HuH-7 (cell line): ENCODE measurements around the gene IL19.
"Not testable (repeated sequence)": the region's sequence is repeated elsewhere in the genome, so short reads cannot be mapped to it uniquely, and the experiment has no call there.

ENCODE experiments used
- DNase-seq: peaks from one replicate; pipeline ENCODE4 v3.0.0; 2011; ENCODE audit warnings: low spot score

The IL19 gene

DNA sequence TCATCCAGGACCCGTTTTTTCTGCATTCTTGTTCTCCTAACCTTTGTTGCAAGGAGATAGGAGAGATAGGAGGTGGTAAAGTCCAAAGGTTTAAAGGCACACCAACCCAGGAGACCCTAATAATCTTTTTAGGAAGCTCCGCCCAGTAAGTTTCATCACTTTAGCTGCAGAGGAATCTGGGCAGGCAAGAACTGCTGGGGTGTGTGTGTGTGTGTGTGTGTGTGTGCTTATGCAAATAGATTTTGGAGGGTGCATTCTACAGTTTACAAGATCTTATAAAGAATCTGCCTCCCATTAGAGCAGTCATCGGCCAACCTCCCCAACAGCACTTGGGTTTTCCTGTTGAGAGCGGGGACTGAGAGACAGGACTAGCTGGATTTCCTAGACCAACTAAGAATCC, 5.7 kb downstream of the IL19 start:
- DNase-seq = no peak

GRCh38 chr1:206778031-206778430, 7.5 kb downstream of the IL19 start:
- no peak for DNase-seq

- not testable (repeated sequence) for DNase-seq
Measured at GRCh38 chr1:206778911-206779310, 8.3 kb downstream of the IL19 start.

DNA sequence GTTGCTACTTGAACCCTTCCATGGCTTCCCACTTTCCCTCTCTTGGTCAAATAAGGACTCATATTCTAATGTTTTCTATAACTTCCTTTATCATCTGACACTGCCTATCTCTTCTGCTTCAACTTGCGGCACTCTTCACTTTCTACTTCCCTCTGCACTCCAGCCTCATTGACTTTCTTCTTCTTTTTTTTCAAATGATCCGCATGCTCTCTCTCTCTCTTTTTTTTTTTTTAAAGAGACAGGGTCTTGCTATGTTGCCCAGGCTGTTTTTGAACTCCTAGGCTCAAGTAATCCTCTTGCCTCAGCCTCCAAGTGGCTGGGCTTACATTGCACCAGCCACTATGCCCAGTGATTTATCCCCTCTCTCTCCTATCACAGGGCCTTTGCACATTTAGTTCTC, 9.1 kb downstream of the IL19 start:
- no peak for DNase-seq

DNA sequence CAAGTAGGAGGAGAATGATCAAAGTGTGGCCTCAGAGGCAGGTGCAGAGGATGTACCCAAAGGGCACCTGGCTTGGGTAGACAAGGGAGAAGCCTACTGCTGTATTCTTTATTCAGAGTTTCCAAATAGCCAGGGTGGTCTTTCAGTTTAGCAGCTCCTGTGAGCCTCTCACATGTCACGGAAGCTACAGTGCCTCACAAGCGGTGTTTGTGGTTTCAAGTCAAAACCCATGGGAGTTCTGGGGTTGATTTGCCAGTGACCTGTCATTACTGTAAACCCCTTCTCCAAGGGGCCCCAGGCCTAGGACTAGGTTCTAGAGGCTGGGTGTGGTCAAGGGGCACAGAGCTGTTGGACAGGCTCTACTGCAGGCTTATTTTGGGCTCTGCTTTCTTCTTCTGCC, 11.9 kb downstream of the IL19 start:
- no peak for DNase-seq

GRCh38 chr1:206783506-206783905, 12.9 kb downstream of the IL19 start:
- DNase-seq = no peak

DNA sequence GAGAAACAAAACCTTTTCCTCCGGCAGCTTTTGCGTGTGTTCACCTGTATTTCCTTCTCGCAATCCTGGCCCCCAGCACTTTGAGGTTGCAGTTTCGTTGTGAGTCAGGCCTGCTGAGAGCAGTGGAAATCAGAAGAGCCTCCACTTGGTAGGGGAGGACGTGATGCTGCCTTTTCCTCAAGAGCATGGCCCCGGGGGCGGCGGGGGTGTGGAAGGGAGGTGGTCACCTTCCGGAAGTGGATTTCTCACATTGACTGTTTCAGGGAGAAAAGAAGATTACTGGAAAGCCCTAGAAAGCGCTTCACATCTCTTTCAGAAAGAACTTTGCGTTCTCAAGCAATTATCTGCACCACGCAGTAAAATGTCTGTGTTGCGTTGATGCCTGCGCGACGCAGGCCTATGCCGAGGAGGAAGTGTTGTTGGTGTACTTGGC, 13.9 kb downstream of the IL19 start:
- no peak for DNase-seq

DNA sequence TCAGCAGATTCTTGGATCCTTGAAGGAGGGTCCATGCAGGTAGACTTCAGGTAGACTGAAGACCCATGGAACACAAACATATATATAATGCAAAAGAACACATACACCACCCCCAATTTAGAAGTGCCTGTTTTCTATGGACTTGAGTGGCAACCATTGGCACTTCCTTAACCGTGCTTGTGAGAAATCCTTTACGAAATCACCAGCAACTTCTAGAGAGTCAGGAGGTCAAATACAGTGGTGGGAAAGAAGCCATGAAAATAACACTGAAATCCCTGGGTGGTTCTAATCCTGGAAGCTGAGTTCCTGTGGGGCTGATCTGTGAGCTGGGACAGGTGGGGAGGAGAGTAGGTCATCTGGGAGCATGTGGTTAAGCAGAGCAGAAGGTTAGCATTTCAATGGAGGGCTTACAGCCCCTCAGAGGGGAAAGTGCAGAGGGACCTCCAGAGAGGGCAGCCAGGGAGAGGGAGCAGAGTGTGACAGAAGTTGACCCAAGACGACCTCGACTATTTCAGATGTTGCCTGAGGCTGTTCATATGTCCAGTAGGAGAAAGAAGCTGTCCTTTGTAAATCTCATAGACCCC, 14.7 kb downstream of the IL19 start:
- no peak for DNase-seq

DNA sequence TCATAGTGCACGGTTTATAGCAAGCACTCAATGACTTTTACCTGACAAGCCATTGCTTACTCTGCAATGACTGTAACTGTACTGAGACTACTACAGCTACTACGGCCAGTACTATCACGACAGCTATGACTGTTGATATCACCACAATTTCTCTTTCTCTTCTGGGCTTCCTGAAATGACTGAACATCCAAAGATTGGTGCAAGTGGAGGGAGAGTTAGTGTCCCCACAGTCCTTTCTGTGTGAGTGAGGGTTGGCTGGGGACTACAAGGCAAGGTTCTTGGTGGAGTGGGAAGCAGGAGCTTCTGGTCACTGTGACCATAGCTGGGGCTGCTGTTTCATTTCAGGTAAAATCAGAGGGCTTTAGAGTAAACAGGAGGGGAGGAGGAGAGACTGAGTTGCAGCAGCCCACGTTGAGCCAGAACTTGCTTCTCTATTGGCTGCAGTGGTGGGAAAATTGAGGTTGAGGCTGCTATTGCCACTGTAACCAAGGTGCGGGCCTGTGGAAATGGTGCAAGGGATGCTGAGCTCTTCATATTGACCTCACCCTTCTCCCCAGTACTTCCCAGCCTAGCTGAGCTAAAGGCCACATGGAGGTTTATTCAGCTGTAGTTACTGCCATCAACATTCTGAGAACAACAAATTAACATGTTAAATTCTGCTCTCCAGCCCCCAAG, 15.8 kb downstream of the IL19 start:
- no peak for DNase-seq

GRCh38 chr1:206787891-206788290, 17.3 kb downstream of the IL19 start:
- no peak for DNase-seq

GRCh38 chr1:206788487-206789050, 18.0 kb downstream of the IL19 start:
- DNase-seq = no peak

- DNase-seq = no peak
Measured at GRCh38 chr1:206790502-206791250, 20.1 kb downstream of the IL19 start.

DNA sequence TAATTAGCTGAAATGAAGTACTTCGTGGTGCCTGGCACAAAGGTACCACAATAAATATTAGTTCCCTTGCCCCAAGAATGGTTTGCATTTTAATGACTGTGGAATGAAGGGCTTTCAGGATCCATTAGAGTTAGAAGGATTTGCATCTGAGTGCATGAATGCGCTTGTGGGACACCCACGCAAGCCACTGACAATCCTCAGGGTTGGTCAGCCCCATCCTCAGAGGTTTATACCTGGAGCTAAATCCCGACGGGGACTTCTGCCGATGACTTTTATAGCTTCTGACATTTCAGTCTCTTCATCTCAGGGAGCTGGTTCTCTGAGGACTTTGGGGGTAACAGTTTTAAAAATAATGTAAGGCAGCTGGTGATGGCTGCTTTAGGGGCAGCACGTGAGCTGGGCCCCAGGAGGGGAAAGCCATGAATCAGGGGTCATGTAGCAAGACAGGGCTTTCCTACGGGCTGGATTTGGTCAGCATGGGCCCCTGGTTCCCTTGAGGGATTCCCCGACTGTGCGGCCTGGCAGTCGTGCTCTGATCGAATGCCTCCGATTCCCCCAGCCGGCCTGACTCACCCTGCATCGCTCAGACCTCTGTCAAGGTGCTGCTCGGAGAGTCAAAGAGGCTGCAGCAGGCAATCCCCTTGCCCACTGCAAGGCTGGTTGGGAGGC, 22.5 kb downstream of the IL19 start:
- DNase-seq = no peak

DNA sequence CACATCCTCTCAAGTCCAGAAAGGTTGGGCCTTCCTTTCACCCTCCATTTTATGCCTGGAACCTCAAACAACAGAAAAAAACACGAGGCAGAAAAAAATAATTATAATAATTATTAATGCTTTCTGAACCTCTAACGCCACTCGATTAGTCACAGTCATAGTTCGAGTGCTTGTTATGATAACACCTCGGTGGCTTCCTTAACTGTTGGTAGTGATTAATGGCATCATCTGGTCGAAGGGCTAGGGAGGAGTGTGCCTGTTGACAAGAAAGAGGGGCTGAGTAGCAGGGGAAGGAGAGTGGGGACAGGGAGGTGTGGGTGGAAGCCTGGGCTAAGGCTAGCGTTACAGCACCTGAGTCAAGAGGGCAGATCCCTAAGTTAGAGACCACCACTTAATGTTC, 23.0 kb downstream of the IL19 start:
- DNase-seq = no peak

DNA sequence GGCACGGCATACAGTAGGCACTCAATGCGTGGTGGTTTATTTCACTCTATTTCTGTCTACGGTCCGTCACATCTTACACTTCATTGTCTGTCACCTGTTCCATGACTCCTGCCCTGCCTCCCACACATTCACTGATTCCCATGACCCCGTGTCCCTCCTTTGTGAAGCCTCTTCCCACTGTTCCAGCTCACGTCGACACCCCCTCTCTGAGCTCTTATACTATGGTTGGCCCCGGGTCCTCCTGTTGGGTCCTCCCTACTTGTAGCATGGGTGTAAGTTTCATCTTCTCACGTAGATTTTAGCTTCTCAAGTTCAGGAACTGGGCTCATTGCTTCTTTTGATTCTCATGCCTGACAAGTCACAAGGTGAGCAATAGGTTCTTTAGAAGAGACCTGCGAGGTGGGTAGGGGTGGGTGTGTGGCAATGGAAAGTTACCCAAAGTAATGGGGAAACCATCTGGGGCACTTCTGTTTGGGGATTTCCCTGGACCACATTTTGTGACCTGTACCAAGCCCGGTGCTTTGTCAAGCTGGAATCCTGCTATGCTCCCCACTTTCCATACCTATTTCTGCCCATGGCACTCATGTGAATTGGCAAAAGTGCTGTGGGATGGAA, 23.8 kb downstream of the IL19 start:
- DNase-seq = no peak

DNA sequence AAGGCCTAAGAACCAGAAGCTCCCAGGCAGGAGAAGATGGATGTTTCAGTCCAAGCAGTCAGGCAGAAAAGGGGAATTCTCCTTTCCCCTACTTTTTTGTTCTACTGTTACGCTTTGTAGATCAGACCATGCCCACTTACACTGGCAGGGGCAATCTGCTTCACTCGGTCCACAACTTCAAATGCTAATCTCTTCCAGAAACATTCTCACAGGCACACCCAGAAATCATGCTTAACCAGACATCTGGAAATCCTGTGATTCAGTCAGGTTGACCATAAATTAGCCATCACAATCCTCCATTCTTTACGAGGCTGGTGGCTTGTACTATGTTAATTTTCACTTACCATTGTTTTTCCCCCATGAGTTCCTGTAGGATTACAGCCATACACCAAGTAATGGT, 25.5 kb downstream of the IL19 start:
- DNase-seq = no peak

DNA sequence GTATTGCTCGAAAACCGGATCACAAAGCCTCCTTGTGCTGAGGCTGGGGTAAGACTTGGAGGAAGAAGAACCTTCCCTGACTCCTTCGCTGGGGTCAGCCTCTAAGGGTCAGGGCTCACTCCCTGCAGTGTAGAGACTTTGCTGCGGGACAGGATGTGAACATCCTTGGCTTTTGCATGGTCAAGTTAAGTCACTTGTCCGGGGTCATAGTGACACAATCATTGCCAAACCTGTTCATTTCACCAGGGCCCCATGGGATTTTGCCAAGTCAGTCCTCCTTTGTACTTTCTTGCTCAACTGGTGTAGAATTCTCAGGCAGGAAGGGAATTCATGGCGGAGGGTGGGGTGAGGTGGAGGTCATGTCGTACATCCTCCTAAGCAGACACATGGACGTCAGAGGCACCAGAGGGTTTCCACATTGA, 26.4 kb downstream of the IL19 start:
- DNase-seq = no peak

- DNase-seq = peak; percentile 56
Measured at GRCh38 chr1:206797534-206798383, 27.2 kb downstream of the IL19 start.

- DNase-seq = no peak
Measured at GRCh38 chr1:206798384-206798996, 27.9 kb downstream of the IL19 start.

- DNase-seq = no peak
Measured at GRCh38 chr1:206799311-206799710, 28.7 kb downstream of the IL19 start.

DNA sequence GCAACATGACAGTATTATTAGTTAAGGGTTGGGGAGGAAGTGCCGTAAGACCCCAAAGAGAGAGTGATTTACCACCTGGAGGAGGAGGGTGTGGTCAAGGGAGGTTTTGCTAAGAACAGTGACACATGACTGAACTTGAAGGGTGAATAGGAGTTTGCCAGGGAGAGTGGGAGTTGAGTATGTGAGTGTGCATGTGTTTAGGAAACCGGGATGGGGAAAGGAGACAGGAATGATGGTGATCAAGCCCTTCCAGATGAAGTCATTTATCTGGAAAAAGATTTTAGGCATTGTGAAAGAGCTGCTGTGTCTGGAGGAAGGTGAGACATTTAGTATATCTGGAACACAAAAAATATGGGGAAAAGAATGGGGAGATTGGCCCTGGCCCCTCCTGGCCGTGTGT, 29.8 kb downstream of the IL19 start:
- DNase-seq = no peak
